Stimulated activated CD4-positive, alpha-beta T cell treated with anti-CD3 and anti-CD28 coated beads, TNF-alpha, amount 100 ng/mL, for 1 hour (primary cell): ENCODE data around the gene MAML2.

Experiments used
- DNase-seq, 3 donors: peaks; one replicate each; pipeline ENCODE4 v3.0.0-alpha.2; 2020; ENCODE audit warnings: low read depth in 3 of 3, low spot score in 1 of 3

Gene MAML2

GRCh38 chr11:96318850-96319249, 24.1 kb downstream of the MAML2 start:
- no peak for DNase-seq

DNA sequence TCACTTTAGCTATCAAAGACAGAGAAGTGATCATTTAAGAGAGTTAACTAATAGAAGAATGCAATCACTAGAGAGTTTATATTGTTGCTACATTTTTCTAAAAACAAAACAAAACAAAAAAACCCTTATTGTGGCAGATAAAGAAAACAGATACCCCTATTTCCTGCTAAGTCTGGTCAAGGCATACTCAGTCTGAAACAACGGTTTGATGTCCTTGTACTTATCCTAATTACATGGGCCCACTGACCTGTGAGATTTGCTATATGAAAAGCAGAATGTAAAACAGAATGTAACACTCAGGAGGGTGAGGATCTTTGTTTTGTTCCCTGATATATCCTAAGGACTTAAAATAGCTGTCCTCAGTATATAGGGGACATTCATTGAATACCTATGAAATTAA, 24.6 kb downstream of the MAML2 start:
- no peak for DNase-seq

- DNase-seq: no peak
Measured at GRCh38 chr11:96317985-96318384, 25.0 kb downstream of the MAML2 start.

GRCh38 chr11:96317571-96317970, 25.4 kb downstream of the MAML2 start:
- DNase-seq: no peak

- DNase-seq: no peak
Measured at GRCh38 chr11:96316869-96317268, 26.1 kb downstream of the MAML2 start.

- no peak for DNase-seq
Measured at GRCh38 chr11:96315476-96315875, 27.5 kb downstream of the MAML2 start.

DNA sequence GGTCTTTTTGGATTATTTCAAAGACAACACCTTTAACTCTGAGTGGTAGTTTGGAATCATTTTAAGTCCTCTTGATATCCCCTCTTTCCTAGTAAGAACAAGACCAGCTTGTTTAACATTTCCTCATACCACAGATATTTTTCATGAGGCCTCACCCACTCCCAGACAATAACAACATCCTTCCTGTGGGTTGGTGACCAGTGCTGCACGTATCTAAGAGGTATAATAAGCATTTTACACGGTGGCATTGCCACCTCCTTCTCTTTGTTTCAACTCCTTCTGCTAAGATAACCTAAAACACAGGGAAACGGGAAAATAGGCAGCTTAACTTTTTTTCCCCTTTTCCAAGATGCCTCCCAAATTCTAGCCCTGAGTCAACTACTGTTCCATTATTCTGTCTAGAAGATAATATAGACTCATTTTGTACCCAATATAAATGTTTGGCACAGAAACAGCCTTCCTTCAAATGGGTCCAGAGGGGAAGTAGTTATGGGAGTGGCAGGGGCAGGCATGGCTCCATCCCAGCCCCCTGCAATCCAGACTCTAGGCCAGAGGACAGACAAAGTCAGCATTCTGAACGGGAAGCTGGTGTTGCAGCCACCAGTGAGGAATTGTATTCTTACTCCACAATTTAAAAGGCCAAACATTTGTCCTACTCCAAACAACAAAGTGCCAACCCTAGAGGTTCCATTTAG, 28.5 kb downstream of the MAML2 start:
- no peak for DNase-seq

GRCh38 chr11:96313163-96313562, 29.8 kb downstream of the MAML2 start:
- no peak for DNase-seq

- DNase-seq: no peak
Measured at GRCh38 chr11:96311120-96311568, 31.9 kb downstream of the MAML2 start.

- no peak for DNase-seq
Measured at GRCh38 chr11:96310236-96310635, 32.8 kb downstream of the MAML2 start.

DNA sequence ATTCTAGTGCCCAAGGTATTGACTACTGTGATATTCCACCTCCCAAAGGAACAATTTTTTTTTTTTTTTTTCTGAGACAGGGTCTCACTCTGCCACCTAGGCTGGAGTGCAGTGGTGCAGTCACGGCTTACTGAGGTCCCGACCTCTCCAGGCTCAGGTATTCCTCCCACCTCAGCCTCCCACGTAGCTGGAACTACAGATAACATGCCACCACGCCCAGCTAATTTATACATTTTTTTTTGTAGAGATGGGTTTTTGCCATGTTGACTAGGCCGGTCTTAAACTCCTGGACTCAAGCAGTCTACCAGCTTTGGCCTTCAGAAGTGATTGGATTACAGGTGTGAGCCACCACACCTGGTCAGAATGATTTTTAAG, 33.4 kb downstream of the MAML2 start:
- no peak for DNase-seq

- no peak for DNase-seq
Measured at GRCh38 chr11:96309016-96309642, 33.9 kb downstream of the MAML2 start.

GRCh38 chr11:96307776-96308140, 35.2 kb downstream of the MAML2 start:
- no peak for DNase-seq

DNA sequence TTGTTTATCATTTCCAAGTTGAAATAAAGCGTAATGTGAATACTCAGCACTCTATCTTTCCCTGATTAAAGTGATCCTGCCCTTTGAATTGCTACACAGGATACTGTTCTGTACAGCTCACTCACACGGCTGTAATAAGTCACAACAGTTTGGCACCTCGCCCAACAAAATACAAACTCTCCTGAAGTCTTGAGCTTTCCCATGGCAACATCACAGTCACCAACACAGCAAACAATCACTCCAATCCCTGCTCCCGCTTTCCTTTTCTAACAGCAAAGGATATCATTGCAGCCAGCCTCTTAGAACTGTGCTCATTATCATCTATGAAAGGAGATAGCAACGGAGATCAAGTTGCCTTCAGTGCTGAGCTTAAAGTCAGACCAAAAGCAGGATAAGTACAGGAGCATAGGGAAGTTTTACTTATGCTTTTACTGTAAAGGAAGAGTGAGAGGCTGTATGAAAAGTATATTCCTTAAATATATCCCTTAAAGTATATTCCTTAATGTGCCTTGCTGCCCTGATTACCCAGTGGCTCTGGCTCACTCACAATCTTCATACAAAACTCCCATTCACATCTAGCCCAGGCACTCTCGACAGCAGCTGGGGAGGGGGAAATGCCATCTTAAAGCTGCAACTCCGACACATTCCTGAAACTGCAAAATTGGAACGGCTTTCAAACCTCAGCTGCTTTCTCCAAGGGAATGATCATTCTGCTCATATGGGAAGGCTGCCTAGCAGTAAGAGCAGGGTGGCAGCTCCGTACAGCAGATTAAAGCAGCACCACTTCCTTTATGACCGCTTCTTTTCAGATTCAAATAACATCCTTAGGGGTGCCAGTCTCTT, 35.8 kb downstream of the MAML2 start:
- DNase-seq: no peak

- no peak for DNase-seq
Measured at GRCh38 chr11:96306600-96306932, 36.4 kb downstream of the MAML2 start.

DNA sequence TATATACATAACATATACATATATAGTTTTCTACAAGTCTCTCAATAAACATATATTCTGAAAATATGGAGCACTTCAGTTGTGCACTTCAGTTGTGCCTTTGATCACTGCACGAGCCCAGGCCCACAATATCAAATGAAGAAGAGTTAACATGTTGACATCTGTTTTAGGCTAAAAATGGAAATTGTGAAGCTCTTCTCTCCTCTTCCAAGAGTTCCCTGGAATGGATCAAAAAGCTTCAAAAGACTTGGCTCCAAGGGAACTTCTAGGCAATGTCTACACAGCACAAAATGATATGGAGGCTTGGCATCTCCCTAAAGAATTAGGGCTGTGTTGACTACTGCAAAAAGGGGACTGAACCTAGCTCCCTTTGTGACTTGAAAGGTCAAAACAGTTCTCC, 36.9 kb downstream of the MAML2 start:
- no peak for DNase-seq

- DNase-seq: no peak
Measured at GRCh38 chr11:96303980-96304379, 39.0 kb downstream of the MAML2 start.

DNA sequence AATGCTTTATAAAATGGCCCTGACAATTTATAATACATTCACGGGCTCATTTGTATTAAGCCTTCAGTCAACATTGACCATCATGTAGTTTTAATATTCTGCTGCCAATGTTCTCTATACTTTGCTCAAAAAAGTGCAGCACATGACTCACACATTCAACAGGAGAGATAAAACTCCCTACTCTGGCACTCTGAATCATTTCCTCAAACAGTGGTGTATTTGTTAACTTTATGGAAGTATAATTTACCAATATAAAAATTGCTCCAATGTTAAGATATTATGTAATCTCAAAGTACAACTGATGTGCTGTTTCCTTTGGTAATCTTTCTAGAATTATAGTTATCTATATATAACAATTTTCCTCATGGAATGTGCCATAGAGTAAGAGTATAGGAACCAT, 39.9 kb downstream of the MAML2 start:
- no peak for DNase-seq

DNA sequence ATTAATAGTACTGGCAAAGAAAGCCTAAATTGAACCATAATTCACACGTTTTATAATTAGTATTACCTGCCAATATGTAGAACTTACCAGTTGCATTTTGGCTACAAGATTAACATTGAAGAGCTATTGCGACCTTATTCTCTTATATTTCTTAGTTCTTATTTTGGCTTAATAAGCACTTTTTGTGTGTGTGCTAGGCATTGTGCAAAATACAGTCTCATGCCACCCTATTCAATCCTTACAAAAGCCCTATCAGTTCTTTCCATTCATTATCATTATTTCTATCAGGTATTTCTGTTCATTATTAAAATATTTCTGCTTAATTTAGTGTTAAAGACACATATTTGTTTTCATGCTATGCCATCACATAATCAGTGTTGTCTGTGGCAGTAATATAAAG, 41.2 kb downstream of the MAML2 start:
- no peak for DNase-seq

GRCh38 chr11:96299155-96299888, 43.7 kb downstream of the MAML2 start:
- no peak for DNase-seq

DNA sequence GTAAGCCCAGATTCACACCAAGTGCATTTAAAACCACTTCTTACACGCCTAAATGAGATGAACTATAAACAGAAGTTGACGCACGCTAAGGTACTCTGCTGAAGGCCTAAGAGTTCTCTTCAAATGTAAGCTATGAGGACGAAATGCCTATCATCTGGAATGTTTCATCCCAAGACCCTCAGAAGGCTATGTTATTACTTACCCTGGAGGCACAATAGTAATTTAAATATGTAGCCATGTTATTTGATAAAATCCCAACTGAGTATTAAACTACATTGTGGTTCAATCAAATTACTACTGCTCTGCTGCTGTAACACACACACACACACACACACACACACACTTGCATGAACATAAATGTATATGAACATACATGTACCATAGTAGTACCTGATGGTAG, 47.6 kb downstream of the MAML2 start:
- DNase-seq: no peak

DNA sequence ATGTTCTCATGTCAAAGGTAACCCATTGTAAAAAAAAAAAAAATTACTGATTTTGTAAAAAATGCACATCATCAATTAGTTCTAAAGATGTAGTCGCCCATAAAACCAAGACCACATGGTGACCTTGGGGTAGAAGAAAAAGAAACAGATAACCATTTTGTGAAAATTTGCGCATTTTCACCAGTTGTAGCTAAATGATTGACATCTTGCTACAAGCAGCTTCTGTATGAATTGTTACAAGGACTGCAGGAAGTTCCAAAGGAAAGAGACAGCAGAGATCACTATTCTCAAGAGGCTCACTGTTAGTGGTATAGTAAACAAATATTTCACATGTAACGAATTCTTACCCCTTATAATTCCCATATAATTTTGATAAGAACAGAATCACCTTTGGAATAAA, 48.7 kb downstream of the MAML2 start:
- no peak for DNase-seq
